A549 (cell line): Measurements from ENCODE around the gene NRARP. TPM values are rescaled to one million over a fixed set of nuclear protein-coding genes. Genes with fewer than 3 reads are reported as not detected.

Experiments used
- ATAC-seq, 2 experiments: fragments of 200-7000 bp in 1 of 2; fragments of >200 bp in 1 of 2; cut with Nextera tagmentation in 1 of 2; cut with Tn5 transposase in 1 of 2; 3 replicates each; pipeline versions ENCODE4 v1.8.0 to v1.9.1; 2018 to 2020; ENCODE audit warnings: mild to moderate bottlenecking in 1 of 2, moderate library complexity in 1 of 2
- CTCF ChIA-PET: fragments of 300-600 bp; sonication (Branson Sonifier 250); formaldehyde crosslinking; extraction: SDS; loops from one replicate; lab custom pipeline; 2021; ENCODE audit warnings: antibody characterized with exemption, inconsistent platforms; lab: Yijun Ruan, JAX
- POLR2A ChIA-PET: fragments of 350-600 bp; formaldehyde crosslinking; extraction: SDS; loops from one replicate; lab custom pipeline; 2021; ENCODE audit warnings: antibody characterized with exemption, inconsistent platforms; lab: Yijun Ruan, JAX
- DNase-seq, 2 experiments: peaks; one replicate each; pipeline versions ENCODE4 v3.0.0 to v3.0.0-alpha.2; 2011 to 2016; ENCODE audit warnings: low read depth in 1 of 2, low spot score in 1 of 2
- FAIRE-seq: peaks from 2 replicates; lab custom pipeline; 2011; peaks lifted over from hg19 to GRCh38; lab: Jason Lieb, UNC
- H3K27ac ChIP-seq, 2 experiments: fragments of >200 bp; sonication (Bioruptor Twin); formaldehyde crosslinking; 3 replicates each; pipeline ENCODE4 v1.5.1; 2016 to 2017
- H3K4me1 ChIP-seq: fragments of >200 bp; sonication (Bioruptor Twin); formaldehyde crosslinking; 3 replicates; pipeline ENCODE4 v1.6.1; 2016
- H3K4me2 ChIP-seq: fragments of >200 bp; sonication (Bioruptor Twin); formaldehyde crosslinking; 3 replicates; pipeline ENCODE4 v1.6.1; 2016
- H3K4me3 ChIP-seq: fragments of >200 bp; sonication (Bioruptor Twin); formaldehyde crosslinking; 3 replicates; pipeline ENCODE4 v1.5.1; 2016
- H3K9me3 ChIP-seq: fragments of >200 bp; sonication (Bioruptor Twin); formaldehyde crosslinking; 3 replicates; pipeline ENCODE4 v1.6.1; 2016
- BHLHE40 ChIP-seq: IDR thresholded peaks from 2 replicates; pipeline ENCODE4 v1.6.1; 2012; ENCODE audit warnings: low read depth, low read length, inconsistent platforms
- CTCF ChIP-seq: fragments of >200 bp; sonication (Bioruptor Twin); formaldehyde crosslinking; IDR thresholded peaks from 3 replicates; pipeline ENCODE4 v1.5.1; 2016
- EHMT2 ChIP-seq: fragments of 200-600 bp; sonication (generic); IDR thresholded peaks from 2 replicates; pipeline ENCODE4 v1.6.1; 2016; ENCODE audit warnings: antibody characterized with exemption, low read depth, mild to moderate bottlenecking, moderate library complexity
- EP300 ChIP-seq, 2 experiments: fragments of >200 bp; sonication (Bioruptor Twin); formaldehyde crosslinking; IDR thresholded peaks; 2 replicates in 1 of 2; 3 replicates in 1 of 2; pipeline ENCODE4 v1.6.1; 2016 to 2017
- HOXA7 ChIP-seq: fragments of 250-450 bp; sonication (Bioruptor Pico); IDR thresholded peaks from 2 replicates; pipeline ENCODE4 v1.5.0; 2020; ENCODE audit warnings: mild to moderate bottlenecking, moderate library complexity
- HOXB13 ChIP-seq: fragments of 250-450 bp; sonication (Bioruptor Pico); IDR thresholded peaks from 2 replicates; pipeline ENCODE4 v1.5.0; 2020; ENCODE audit warnings: low read depth, mild to moderate bottlenecking, moderate library complexity
- HOXB5 ChIP-seq: fragments of 250-450 bp; sonication (Bioruptor Pico); IDR thresholded peaks from 2 replicates; pipeline ENCODE4 v1.5.0; 2020; ENCODE audit warnings: mild to moderate bottlenecking, moderate library complexity
- KDM5A ChIP-seq: fragments of 200-600 bp; sonication (generic); IDR thresholded peaks from 2 replicates; pipeline ENCODE4 v1.6.1; 2016; ENCODE audit warnings: antibody characterized with exemption, mild to moderate bottlenecking
- MAZ ChIP-seq: fragments of 150-350 bp; IDR thresholded peaks from 2 replicates; pipeline ENCODE4 v1.6.1; 2014; ENCODE audit warnings: antibody characterized with exemption, low read depth, low read length, borderline replicate concordance
- NFE2L2 ChIP-seq: fragments of 150-350 bp; conservative IDR thresholded peaks from 2 replicates; pipeline ENCODE4 v1.6.1; 2014; ENCODE audit warnings: low read length
- NPAS2 ChIP-seq: fragments of 250-450 bp; sonication (Bioruptor Pico); IDR thresholded peaks from 2 replicates; pipeline ENCODE4 v1.8.0; 2022; ENCODE audit warnings: mild to moderate bottlenecking, moderate library complexity, borderline replicate concordance
- PHF8 ChIP-seq: fragments of 200-600 bp; sonication (generic); IDR thresholded peaks from 2 replicates; pipeline ENCODE4 v1.6.1; 2016; ENCODE audit warnings: low read depth, mild to moderate bottlenecking, antibody characterized with exemption, moderate library complexity, borderline replicate concordance
- RCOR1 ChIP-seq: fragments of 150-350 bp; IDR thresholded peaks from 2 replicates; pipeline ENCODE4 v1.6.1; 2014; ENCODE audit warnings: antibody characterized with exemption, low read length, low read depth
- RFX5 ChIP-seq: fragments of 450-650 bp; IDR thresholded peaks from 2 replicates; pipeline ENCODE4 v1.7.1; 2014; ENCODE audit warnings: antibody characterized with exemption, mild to moderate bottlenecking, moderate library complexity
- RNF2 ChIP-seq: fragments of 200-600 bp; sonication (generic); IDR thresholded peaks from 2 replicates; pipeline ENCODE4 v1.6.1; 2016; ENCODE audit warnings: low read depth, mild to moderate bottlenecking, antibody characterized with exemption, moderate library complexity, borderline replicate concordance
- ZNF302 ChIP-seq: fragments of 250-450 bp; sonication (Bioruptor Pico); IDR thresholded peaks from 2 replicates; pipeline ENCODE4 v1.9.0; 2021; ENCODE audit warnings: inconsistent platforms, mild to moderate bottlenecking, moderate library complexity
- ZSCAN20 ChIP-seq: fragments of 250-450 bp; sonication (Bioruptor Pico); IDR thresholded peaks from 2 replicates; pipeline ENCODE4 v1.8.0; 2022; ENCODE audit warnings: mild to moderate bottlenecking, moderate library complexity
- WGBS: methylation state at CpG from one replicate; pipeline ENCODE4 v1.1.6; 2017; ENCODE audit errors: missing lambda C conversion rate; 5-methylcytosine and 5-hydroxymethylcytosine counted together
- polyA plus RNA-seq, 4 experiments: library from polyadenylated mRNA; depleted of rRNA in 3 of 4; stranded (reverse); fragments of >200 nt; fragmentation: RNase III in 1 of 4; extraction: RNeasy Plus Mini Kit Qiagen cat#74134 plus additional on column Dnase treatment in 1 of 4; gene quantifications; 2 replicates in 3 of 4; 3 replicates in 1 of 4; pipeline ENCODE4 v1.2.3, GENCODE V29; 2011 to 2017
- TF ChIP-seq, protein P1 (sequence below): fragments of >200 bp; sonication (Bioruptor Twin); formaldehyde crosslinking; IDR thresholded peaks from 2 replicates; pipeline ENCODE4 v1.6.1; 2016
- TF ChIP-seq, protein P2 (sequence below): fragments of 250-450 bp; sonication (Bioruptor Pico); IDR thresholded peaks from 2 replicates; pipeline ENCODE4 v1.5.0; 2021; ENCODE audit warnings: mild to moderate bottlenecking, moderate library complexity, borderline replicate concordance
- TF ChIP-seq, protein P3 (sequence below): fragments of 250-450 bp; sonication (Bioruptor Pico); IDR thresholded peaks from 2 replicates; pipeline ENCODE4 v1.5.0; 2020; ENCODE audit warnings: low read depth, mild to moderate bottlenecking, moderate library complexity
- TF ChIP-seq, protein P4 (sequence below): IDR thresholded peaks from 2 replicates; pipeline ENCODE4 v1.6.1; 2012; ENCODE audit warnings: low read depth, borderline replicate concordance

NRARP gene
- polyA plus RNA-seq, 2 of the 4 experiments (the other 2 are of a cell fraction) = 1.3 to 5.1 TPM

GRCh38 chr9:137265496-137266161 is 36.4 kb downstream of the NRARP start (continued):
- TF ChIP-seq ZSCAN20 (CRISPR knock-in tag) (no peak), EP300 (IDR thresholded peaks at IDR 0.05) (no peak), KDM5A (no peak), NPAS2 (CRISPR knock-in tag) (no peak)
- TF ChIP-seq, protein P1, sequence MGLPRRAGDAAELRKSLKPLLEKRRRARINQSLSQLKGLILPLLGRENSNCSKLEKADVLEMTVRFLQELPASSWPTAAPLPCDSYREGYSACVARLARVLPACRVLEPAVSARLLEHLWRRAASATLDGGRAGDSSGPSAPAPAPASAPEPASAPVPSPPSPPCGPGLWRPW = no peak
- TF ChIP-seq, protein P2, sequence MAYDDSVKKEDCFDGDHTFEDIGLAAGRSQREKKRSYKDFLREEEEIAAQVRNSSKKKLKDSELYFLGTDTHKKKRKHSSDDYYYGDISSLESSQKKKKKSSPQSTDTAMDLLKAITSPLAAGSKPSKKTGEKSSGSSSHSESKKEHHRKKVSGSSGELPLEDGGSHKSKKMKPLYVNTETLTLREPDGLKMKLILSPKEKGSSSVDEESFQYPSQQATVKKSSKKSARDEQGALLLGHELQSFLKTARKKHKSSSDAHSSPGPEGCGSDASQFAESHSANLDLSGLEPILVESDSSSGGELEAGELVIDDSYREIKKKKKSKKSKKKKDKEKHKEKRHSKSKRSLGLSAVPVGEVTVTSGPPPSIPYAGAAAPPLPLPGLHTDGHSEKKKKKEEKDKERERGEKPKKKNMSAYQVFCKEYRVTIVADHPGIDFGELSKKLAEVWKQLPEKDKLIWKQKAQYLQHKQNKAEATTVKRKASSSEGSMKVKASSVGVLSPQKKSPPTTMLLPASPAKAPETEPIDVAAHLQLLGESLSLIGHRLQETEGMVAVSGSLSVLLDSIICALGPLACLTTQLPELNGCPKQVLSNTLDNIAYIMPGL = no peak

- TF ChIP-seq RCOR1 = no peak
- TF ChIP-seq, protein P3, sequence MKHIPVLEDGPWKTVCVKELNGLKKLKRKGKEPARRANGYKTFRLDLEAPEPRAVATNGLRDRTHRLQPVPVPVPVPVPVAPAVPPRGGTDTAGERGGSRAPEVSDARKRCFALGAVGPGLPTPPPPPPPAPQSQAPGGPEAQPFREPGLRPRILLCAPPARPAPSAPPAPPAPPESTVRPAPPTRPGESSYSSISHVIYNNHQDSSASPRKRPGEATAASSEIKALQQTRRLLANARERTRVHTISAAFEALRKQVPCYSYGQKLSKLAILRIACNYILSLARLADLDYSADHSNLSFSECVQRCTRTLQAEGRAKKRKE = no peak
- TF ChIP-seq NFE2L2 = no peak
- TF ChIP-seq ZNF302 = no peak
- TF ChIP-seq HOXB13 (CRISPR knock-in tag) = no peak
- TF ChIP-seq EHMT2 = no peak
- no peak for TF ChIP-seq RNF2
- no peak for TF ChIP-seq PHF8
- no peak for TF ChIP-seq RFX5
- no peak for TF ChIP-seq HOXA7 (CRISPR knock-in tag)
- TF ChIP-seq, protein P1 = no peak
- no peak for TF ChIP-seq MAZ
- TF ChIP-seq BHLHE40 = no peak
- TF ChIP-seq, protein P4, sequence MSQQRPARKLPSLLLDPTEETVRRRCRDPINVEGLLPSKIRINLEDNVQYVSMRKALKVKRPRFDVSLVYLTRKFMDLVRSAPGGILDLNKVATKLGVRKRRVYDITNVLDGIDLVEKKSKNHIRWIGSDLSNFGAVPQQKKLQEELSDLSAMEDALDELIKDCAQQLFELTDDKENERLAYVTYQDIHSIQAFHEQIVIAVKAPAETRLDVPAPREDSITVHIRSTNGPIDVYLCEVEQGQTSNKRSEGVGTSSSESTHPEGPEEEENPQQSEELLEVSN = no peak
- no peak for TF ChIP-seq HOXB5 (CRISPR knock-in tag)
- TF ChIP-seq CTCF = no peak
Measured at GRCh38 chr9:137264067-137264466, 38.0 kb downstream of the NRARP start.

More at GRCh38 chr9:137264067-137264466, 38.0 kb downstream of the NRARP start:
- DNase-seq = no peak
- H3K4me1 ChIP-seq = peaks cover 15% of the 10 kb centered on the region
- CTCF ChIA-PET = interaction anchor here (1.1 to 17.1 kb wide), 6 partner anchors 9 to 75 kb away, joined by 3 to 236 read pairs (median 4); partner anchors contain the start of gene TUBB4B
- FAIRE-seq = no peak
- POLR2A ChIA-PET = interaction anchor here (0.9 kb wide), 1 partner anchor 23 kb away, joined by 3 read pairs; no protein-coding TSS in a partner anchor
- no peak overlapping the region for H3K27ac ChIP-seq
- no peak for ATAC-seq
- H3K4me2 ChIP-seq = no peak overlapping the region
- no peaks in the 10 kb centered on the region for H3K9me3 ChIP-seq
- no peak overlapping the region for H3K4me3 ChIP-seq
- 95% methylated on average over 21 of the region's 22 CpGs for WGBS
